ENCODE measurements around the gene CDH13. TPM values are rescaled to one million over a fixed set of nuclear protein-coding genes. Genes with fewer than 3 reads are reported as not detected.

Gene CDH13
- total RNA-seq, 1 donor from 2014 or later: 166 TPM

GRCh38 chr16:83715217-83715920 is 1088.6 kb downstream of the CDH13 start:
- no peak for ATAC-seq (ENCODE audit: poor library complexity)
- no peak for DNase-seq
- intact Hi-C loops (cut with DNase I): no loop called here

- DNase-seq: no peak
- no peak for ATAC-seq (ENCODE audit: poor library complexity)
- intact Hi-C loops (cut with DNase I): no loop called here
Measured at GRCh38 chr16:83717308-83717707, 1090.5 kb downstream of the CDH13 start.

- no peak for ATAC-seq (ENCODE audit: poor library complexity)
- intact Hi-C loops (cut with DNase I): no loop called here
- no peak for DNase-seq
Measured at GRCh38 chr16:83717814-83718213, 1091.0 kb downstream of the CDH13 start.

- intact Hi-C loops (cut with DNase I): no loop called here
- ATAC-seq (ENCODE audit: poor library complexity): no peak
Measured at GRCh38 chr16:83720213-83720612, 1093.4 kb downstream of the CDH13 start.

GRCh38 chr16:83720981-83721380 is 1094.2 kb downstream of the CDH13 start:
- intact Hi-C loops (cut with DNase I): no loop called here
- no peak for ATAC-seq (ENCODE audit: poor library complexity)

More at GRCh38 chr16:83720213-83720612, 1093.4 kb downstream of the CDH13 start:
- no peak for DNase-seq

GRCh38 chr16:83721676-83722075 is 1094.9 kb downstream of the CDH13 start:
- no peak for ATAC-seq (ENCODE audit: poor library complexity)
- DNase-seq: no peak
- intact Hi-C loops (cut with DNase I): no loop called here

More at GRCh38 chr16:83720981-83721380, 1094.2 kb downstream of the CDH13 start:
- DNase-seq: no peak

GRCh38 chr16:83722456-83723183 is 1095.9 kb downstream of the CDH13 start:
- no peak for ATAC-seq (ENCODE audit: poor library complexity)
- no peak for DNase-seq
- intact Hi-C loops (cut with DNase I): no loop called here

- ATAC-seq (ENCODE audit: poor library complexity): no peak
- intact Hi-C loops (cut with DNase I): no loop called here
- DNase-seq: no peak
Measured at GRCh38 chr16:83723244-83723643, 1096.5 kb downstream of the CDH13 start.

GRCh38 chr16:83723901-83724300 is 1097.1 kb downstream of the CDH13 start:
- no peak for DNase-seq
- intact Hi-C loops (cut with DNase I): no loop called here
- no peak for ATAC-seq (ENCODE audit: poor library complexity)

- intact Hi-C loops (cut with DNase I): no loop called here
- ATAC-seq (ENCODE audit: poor library complexity) (no peak), DNase-seq (no peak)
Measured at GRCh38 chr16:83724585-83724984, 1097.8 kb downstream of the CDH13 start.

- intact Hi-C loops (cut with DNase I): no loop called here
- ATAC-seq (ENCODE audit: poor library complexity): no peak
- no peak for DNase-seq
Measured at GRCh38 chr16:83725313-83725712, 1098.5 kb downstream of the CDH13 start.

GRCh38 chr16:83727018-83727417 is 1100.2 kb downstream of the CDH13 start:
- ATAC-seq (ENCODE audit: poor library complexity): no peak
- intact Hi-C loops (cut with DNase I): no loop called here
- no peak for DNase-seq

- ATAC-seq (ENCODE audit: poor library complexity) (no peak), DNase-seq (no peak)
- intact Hi-C loops (cut with DNase I): no loop called here
Measured at GRCh38 chr16:83727751-83728352, 1101.1 kb downstream of the CDH13 start.

- DNase-seq (no peak), ATAC-seq (ENCODE audit: poor library complexity) (no peak)
- intact Hi-C loops (cut with DNase I): no loop called here
Measured at GRCh38 chr16:83728492-83728891, 1101.7 kb downstream of the CDH13 start.

GRCh38 chr16:83730812-83731211 is 1104.0 kb downstream of the CDH13 start:
- no peak for ATAC-seq (ENCODE audit: poor library complexity)
- DNase-seq: no peak
- intact Hi-C loops (cut with DNase I): no loop called here

GRCh38 chr16:83732536-83732935 is 1105.8 kb downstream of the CDH13 start:
- DNase-seq (no peak), ATAC-seq (ENCODE audit: poor library complexity) (no peak)
- intact Hi-C loops (cut with DNase I): no loop called here

- DNase-seq: no peak
- intact Hi-C loops (cut with DNase I): no loop called here
- ATAC-seq (ENCODE audit: poor library complexity): no peak
Measured at GRCh38 chr16:83733301-83733700, 1106.5 kb downstream of the CDH13 start.

- intact Hi-C loops (cut with DNase I): no loop called here
- no peak for DNase-seq
- no peak for ATAC-seq (ENCODE audit: poor library complexity)
Measured at GRCh38 chr16:83734136-83734535, 1107.4 kb downstream of the CDH13 start.

GRCh38 chr16:83737729-83738354 is 1111.1 kb downstream of the CDH13 start:
- intact Hi-C loops (cut with DNase I): no loop called here
- no peak for ATAC-seq (ENCODE audit: poor library complexity)
- DNase-seq: no peak

All from Right ventricle myocardium superior (tissue), 1 donor.